Activated naive CD8-positive, alpha-beta T cell treated with anti-CD3 and anti-CD28 coated beads, Interleukin-2, amount 10 ng/mL, durations not matched to agents 7 days and 5 days (primary cell): ENCODE results near the gene IL11. TPM values are rescaled to one million over a fixed set of nuclear protein-coding genes. Genes with fewer than 3 reads are reported as not detected.
"Not testable (repeated sequence)": the region's sequence is repeated elsewhere in the genome, so short reads cannot be mapped to it uniquely, and the experiment has no call there.

ENCODE experiments used
- ATAC-seq: fragments of 150-1000 bp; cut with Tn5 transposase; one replicate; pipeline ENCODE4 v1.10.0; 2021; ENCODE audit warnings: low read depth, moderate library complexity
- POLR2A ChIA-PET: fragments of 350-600 bp; sonication (Branson Sonifier 250); formaldehyde crosslinking; loops from one replicate; lab custom pipeline; 2021; ENCODE audit warnings: antibody characterized with exemption; lab: Charles Lee
- DNase-seq: peaks from one replicate; pipeline ENCODE4 v3.0.0; 2021
- H3K27ac Mint-ChIP-seq: one replicate; pipeline ENCODE4 v1.8.0; 2022; ENCODE audit warnings: mild to moderate bottlenecking, mixed read lengths
- H3K27me3 Mint-ChIP-seq: one replicate; pipeline ENCODE4 v1.8.0; 2022; ENCODE audit warnings: mild to moderate bottlenecking, moderate library complexity, mixed read lengths
- H3K36me3 Mint-ChIP-seq: one replicate; pipeline ENCODE4 v1.8.0; 2021; ENCODE audit warnings: mild to moderate bottlenecking, mixed read lengths
- H3K4me1 Mint-ChIP-seq: one replicate; pipeline ENCODE4 v1.8.0; 2021; ENCODE audit warnings: mixed read lengths
- H3K4me3 Mint-ChIP-seq: one replicate; pipeline ENCODE4 v1.8.0; 2022; ENCODE audit warnings: mild to moderate bottlenecking, moderate library complexity, mixed read lengths
- H3K9me3 Mint-ChIP-seq: one replicate; pipeline ENCODE4 v1.8.0; 2021; ENCODE audit warnings: mixed read lengths
- total RNA-seq, 2 experiments: library from RNA; stranded (reverse); gene quantifications; one replicate each; pipeline ENCODE4 v1.2.3, GENCODE V29; 2021

The IL11 gene
- total RNA-seq, 2 experiments from 2014 or later: 0.53 to 0.60 TPM

GRCh38 chr19:55339105-55339888 lies 31.0 kb downstream of the IL11 start, which contains the start of gene KMT5C:
Gene KMT5C (plus strand): TSS chr19:55339876. CDS start chr19:55341937, 2,061 bp downstream.
- ATAC-seq: peak; percentile 87
- Mint-ChIP-seq H3K27me3 (peaks cover 16% of the 10 kb centered on the region), H3K27ac (peak within 1 kb of the TSS; percentile 98), H3K36me3 (peaks cover 7% of the 10 kb centered on the region), H3K9me3 (no peaks in the 10 kb centered on the region), H3K4me1 (peaks cover 14% of the 10 kb centered on the region), H3K4me3 (peak within 1 kb of the TSS; percentile 97)
- peak; percentile 99 for DNase-seq
- POLR2A ChIA-PET: interaction anchor here (0.5 to 2.4 kb wide), 30 partner anchors 9 to 1968 kb away, joined by 3 to 28 read pairs (median 4); partner anchors contain the start of genes COX6B2, FIZ1, HSPBP1 and ISOC2

- H3K9me3 Mint-ChIP-seq: no peaks in the 10 kb centered on the region
- H3K27ac Mint-ChIP-seq: no peak overlapping the region
- H3K4me3 Mint-ChIP-seq: no peak overlapping the region
- peaks cover 17% of the 10 kb centered on the region for H3K27me3 Mint-ChIP-seq
- H3K4me1 Mint-ChIP-seq: peaks cover 11% of the 10 kb centered on the region
- no peaks in the 10 kb centered on the region for H3K36me3 Mint-ChIP-seq
- POLR2A ChIA-PET: no interaction called here
- ATAC-seq: no peak
- DNase-seq: no peak
These were observed 34.2 kb downstream of the IL11 start for GRCh38 chr19:55336101-55336500.

- no peak for DNase-seq
- H3K36me3 Mint-ChIP-seq: no peaks in the 10 kb centered on the region
- no peak for ATAC-seq
- POLR2A ChIA-PET: no interaction called here
- H3K4me1 Mint-ChIP-seq: peaks cover 5% of the 10 kb centered on the region
- H3K27me3 Mint-ChIP-seq: peaks cover 20% of the 10 kb centered on the region
- H3K9me3 Mint-ChIP-seq: no peaks in the 10 kb centered on the region
- no peak overlapping the region for H3K27ac Mint-ChIP-seq
- no peak overlapping the region for H3K4me3 Mint-ChIP-seq
These were observed 36.4 kb downstream of the IL11 start for GRCh38 chr19:55333870-55334269.

DNA sequence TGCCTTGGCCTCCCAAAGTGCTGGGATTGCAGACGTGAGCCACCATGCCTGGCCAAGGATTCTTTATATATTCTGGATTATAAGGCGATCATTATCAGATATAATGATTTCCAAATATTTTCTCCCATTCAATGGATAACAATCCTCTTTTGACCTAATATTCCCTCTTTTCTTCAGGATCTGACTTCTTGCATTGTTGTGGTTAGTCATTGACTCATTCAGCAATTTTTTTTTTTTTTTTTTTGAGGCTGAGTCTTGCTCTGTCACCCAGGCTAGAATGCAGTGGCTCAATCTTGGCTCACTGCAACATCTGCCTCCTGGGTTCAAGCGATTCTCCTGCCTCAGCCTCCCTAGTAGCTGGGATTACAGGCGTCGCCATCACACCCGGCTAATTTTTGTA lies 40.5 kb downstream of the IL11 start:
- H3K4me3 Mint-ChIP-seq, DNase-seq, H3K4me1 Mint-ChIP-seq, H3K27ac Mint-ChIP-seq, H3K36me3 Mint-ChIP-seq, H3K9me3 Mint-ChIP-seq, ATAC-seq, H3K27me3 Mint-ChIP-seq: not testable (repeated sequence)
- POLR2A ChIA-PET: interaction anchor here (0.6 kb wide), 1 partner anchor 12 kb away, joined by 6 read pairs; no protein-coding TSS in a partner anchor

GRCh38 chr19:55328774-55329318 lies 41.4 kb downstream of the IL11 start:
- ATAC-seq, H3K9me3 Mint-ChIP-seq, H3K27me3 Mint-ChIP-seq, DNase-seq, H3K27ac Mint-ChIP-seq, H3K4me1 Mint-ChIP-seq, H3K4me3 Mint-ChIP-seq, POLR2A ChIA-PET, H3K36me3 Mint-ChIP-seq: not testable (repeated sequence)

DNA sequence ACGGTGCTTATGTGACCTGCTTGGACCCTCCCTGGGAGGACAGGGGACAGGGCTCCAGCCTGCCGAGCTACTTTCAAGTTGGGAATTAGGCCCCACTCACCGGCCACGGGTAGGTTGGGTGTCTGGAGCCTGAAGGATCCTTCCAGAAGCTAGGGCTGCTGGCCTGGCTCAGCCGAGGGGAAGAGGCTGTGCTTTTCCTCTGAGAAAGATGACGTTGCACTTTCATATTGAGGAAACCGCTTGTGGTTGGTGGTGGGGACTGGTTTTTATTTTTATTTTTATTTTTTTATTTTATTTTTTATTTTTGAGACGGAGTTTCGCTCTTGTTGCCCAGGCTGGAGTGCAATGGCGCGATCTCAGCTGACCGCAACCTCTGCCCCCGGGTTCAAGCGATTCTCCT lies 45.1 kb downstream of the IL11 start, which contains the start of gene TMEM150B:
Gene TMEM150B (minus strand): TSS at position 170 of the 400 bp plus-strand sequence. CDS start 4,305 bp downstream, outside the sequence.
- ATAC-seq (peak; percentile 53), DNase-seq (no peak)
- no peak within 1 kb of the TSS for H3K27ac Mint-ChIP-seq
- no peaks in the 10 kb centered on the region for H3K9me3 Mint-ChIP-seq
- H3K4me3 Mint-ChIP-seq: no peak within 1 kb of the TSS
- H3K4me1 Mint-ChIP-seq: peaks cover 9% of the 10 kb centered on the region
- POLR2A ChIA-PET: interaction anchor here (1.0 to 1.6 kb wide), 2 partner anchors 14 to 23 kb away, joined by 3 to 8 read pairs; partner anchors contain the start of gene KMT5C
- no peaks in the 10 kb centered on the region for H3K36me3 Mint-ChIP-seq
- peaks cover 19% of the 10 kb centered on the region for H3K27me3 Mint-ChIP-seq

DNA sequence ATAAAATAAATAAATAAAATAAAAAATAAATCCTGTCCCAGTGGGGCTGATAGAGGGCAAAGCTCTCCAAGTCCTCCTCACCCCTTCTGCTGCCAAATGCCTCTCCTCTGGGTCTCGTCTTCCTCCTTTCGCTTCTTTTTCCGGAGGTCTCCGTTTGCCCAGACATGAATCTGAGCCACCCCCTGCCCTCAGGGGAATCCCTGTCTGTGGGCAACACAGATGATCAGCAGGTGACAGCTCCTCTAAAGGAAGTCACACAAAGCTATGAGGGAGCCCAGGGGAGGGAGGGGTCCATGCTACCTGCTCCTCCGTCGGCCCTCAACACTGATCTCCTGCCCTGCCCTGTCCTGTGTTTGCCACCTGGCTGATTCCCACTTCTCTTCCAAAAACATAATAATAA lies 45.6 kb downstream of the IL11 start:
- POLR2A ChIA-PET: interaction anchor here (1.0 to 1.6 kb wide), 2 partner anchors 14 to 23 kb away, joined by 3 to 8 read pairs; partner anchors contain the start of gene KMT5C
- DNase-seq: no peak
- no peak for ATAC-seq
- peaks cover 21% of the 10 kb centered on the region for H3K27me3 Mint-ChIP-seq
- H3K27ac Mint-ChIP-seq: no peak overlapping the region
- H3K4me1 Mint-ChIP-seq: peaks cover 9% of the 10 kb centered on the region
- H3K36me3 Mint-ChIP-seq: no peaks in the 10 kb centered on the region
- no peaks in the 10 kb centered on the region for H3K9me3 Mint-ChIP-seq
- H3K4me3 Mint-ChIP-seq: no peak overlapping the region

- Mint-ChIP-seq H3K4me3 (no peak overlapping the region), H3K27me3 (peaks cover 15% of the 10 kb centered on the region), H3K36me3 (no peaks in the 10 kb centered on the region), H3K9me3 (no peaks in the 10 kb centered on the region), H3K27ac (no peak overlapping the region), H3K4me1 (peaks cover 9% of the 10 kb centered on the region)
- POLR2A ChIA-PET: interaction anchor here (1.3 kb wide), 1 partner anchor 21 kb away, joined by 5 read pairs; no protein-coding TSS in a partner anchor
- no peak for DNase-seq
- no peak for ATAC-seq
These were observed 47.9 kb downstream of the IL11 start for GRCh38 chr19:55322204-55322885.

DNA sequence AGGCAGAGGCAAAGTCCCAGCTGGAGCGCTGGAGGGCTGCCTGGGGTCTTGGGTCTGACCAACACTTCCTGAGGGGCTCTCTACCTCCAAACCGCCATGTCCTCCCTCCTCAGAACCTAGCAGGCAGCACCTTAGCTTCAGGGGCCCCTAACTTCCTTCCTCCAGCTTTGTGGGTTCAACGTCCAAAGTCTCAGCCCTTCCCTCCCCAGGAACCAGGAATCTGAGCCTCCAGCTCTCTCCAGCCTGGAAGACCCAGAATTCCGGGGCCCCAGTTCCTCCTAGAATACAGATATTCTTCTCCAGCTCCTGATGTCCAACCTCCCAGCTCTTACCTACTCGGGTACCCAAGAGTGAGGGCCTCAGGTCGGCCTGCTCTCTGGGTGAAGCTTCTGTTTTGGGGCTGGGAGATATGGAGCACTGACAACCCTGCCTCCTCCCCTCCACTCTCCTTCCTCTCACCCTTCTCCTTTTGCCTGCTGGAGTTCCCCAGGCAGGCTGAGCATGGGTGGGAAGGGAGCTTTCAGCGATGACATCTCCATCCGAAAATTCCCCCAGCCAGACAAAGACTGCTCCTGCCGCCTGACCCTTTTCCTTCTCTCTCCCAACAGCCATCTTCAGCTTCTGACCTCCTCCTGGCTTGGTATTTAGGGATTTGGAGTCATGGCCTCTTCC lies 48.7 kb downstream of the IL11 start:
- Mint-ChIP-seq H3K4me1 (peaks cover 9% of the 10 kb centered on the region), H3K27me3 (peaks cover 15% of the 10 kb centered on the region), H3K36me3 (no peaks in the 10 kb centered on the region), H3K4me3 (no peak overlapping the region), H3K27ac (no peak overlapping the region), H3K9me3 (no peaks in the 10 kb centered on the region)
- ATAC-seq (no peak), DNase-seq (no peak)
- POLR2A ChIA-PET: no interaction called here

- H3K27ac Mint-ChIP-seq: no peak overlapping the region
- POLR2A ChIA-PET: no interaction called here
- H3K9me3 Mint-ChIP-seq: no peaks in the 10 kb centered on the region
These were observed 49.3 kb downstream of the IL11 start for GRCh38 chr19:55320844-55321419.

DNA sequence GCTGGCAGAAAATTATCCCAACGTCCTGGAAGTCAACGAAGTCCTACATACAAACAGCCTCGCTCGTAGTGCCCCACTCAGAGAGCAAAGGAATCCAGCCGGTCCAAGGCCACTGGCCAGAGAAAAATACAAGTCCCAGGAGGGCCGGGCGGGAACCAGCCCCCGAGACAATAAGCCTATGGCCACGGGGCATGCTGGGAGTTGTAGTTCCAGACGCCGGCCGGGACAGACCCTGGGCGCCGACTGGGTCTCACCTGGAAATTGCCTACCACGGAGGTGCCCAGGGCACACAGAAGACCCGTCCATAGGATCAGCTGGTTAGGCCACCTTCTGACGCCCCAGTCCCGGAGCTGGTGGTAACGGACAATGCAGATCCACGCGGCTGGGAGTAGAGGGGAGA lies 50.5 kb downstream of the IL11 start:
- H3K9me3 Mint-ChIP-seq: no peaks in the 10 kb centered on the region
- H3K4me1 Mint-ChIP-seq: peaks cover 6% of the 10 kb centered on the region

More at GRCh38 chr19:55320844-55321419, 49.3 kb downstream of the IL11 start:
- peaks cover 9% of the 10 kb centered on the region for H3K4me1 Mint-ChIP-seq
- no peaks in the 10 kb centered on the region for H3K36me3 Mint-ChIP-seq
- no peak overlapping the region for H3K4me3 Mint-ChIP-seq
- ATAC-seq (no peak), DNase-seq (no peak)
- peaks cover 15% of the 10 kb centered on the region for H3K27me3 Mint-ChIP-seq

GRCh38 chr19:55316646-55317045 lies 53.6 kb downstream of the IL11 start:
- DNase-seq (no peak), ATAC-seq (no peak)
- no peak overlapping the region for H3K27ac Mint-ChIP-seq
- POLR2A ChIA-PET: no interaction called here
- peaks cover 7% of the 10 kb centered on the region for H3K27me3 Mint-ChIP-seq
- no peaks in the 10 kb centered on the region for H3K9me3 Mint-ChIP-seq
- H3K4me3 Mint-ChIP-seq: no peak overlapping the region
- H3K36me3 Mint-ChIP-seq: no peaks in the 10 kb centered on the region
- H3K4me1 Mint-ChIP-seq: peaks cover 5% of the 10 kb centered on the region

More for the DNA sequence above, 50.5 kb downstream of the IL11 start:
- Mint-ChIP-seq H3K36me3 (no peaks in the 10 kb centered on the region), H3K27ac (no peak overlapping the region), H3K4me3 (no peak overlapping the region), H3K27me3 (peaks cover 15% of the 10 kb centered on the region)
- no peak for DNase-seq
- no peak for ATAC-seq
- POLR2A ChIA-PET: no interaction called here
